HG03432 (cell line): ENCODE data around the gene GPR26.
"Not testable (repeated sequence)": the region's sequence is repeated elsewhere in the genome, so short reads cannot be mapped to it uniquely, and the experiment has no call there.

Experiments
- ATAC-seq: cut with Tn5 transposase; IDR thresholded peaks from one replicate; pipeline ENCODE4 v1.9.1; 2021; ENCODE audit warnings: mild to moderate bottlenecking, moderate library complexity; ENCODE audit not compliant: unreplicated experiment

Gene GPR26

DNA sequence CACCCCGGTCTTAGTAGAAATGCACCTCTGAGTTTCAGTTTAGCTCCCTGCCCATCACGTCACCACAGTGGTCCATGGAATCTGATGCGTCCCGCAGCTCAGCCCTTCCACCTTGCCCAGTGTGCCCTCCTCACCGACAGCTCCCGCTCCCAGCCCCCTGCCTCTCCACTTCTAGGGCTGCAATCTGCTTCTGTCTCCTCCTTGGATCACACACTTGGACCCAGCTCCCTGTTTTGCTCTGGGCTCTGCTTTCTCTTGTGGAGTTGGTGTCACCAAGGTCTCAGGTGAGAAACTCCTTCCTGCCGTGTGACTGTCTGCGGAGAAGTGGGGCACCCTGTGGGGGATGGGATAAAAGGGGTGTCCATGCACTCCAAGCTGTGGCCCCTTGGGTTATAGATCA is 37.9 kb downstream of the GPR26 start:
- no peak for ATAC-seq

- ATAC-seq = no peak
Observed at GRCh38 chr10:123704812-123705211, 38.7 kb downstream of the GPR26 start.

- no peak for ATAC-seq
Observed at GRCh38 chr10:123706236-123706635, 40.1 kb downstream of the GPR26 start.

- ATAC-seq = no peak
Observed at GRCh38 chr10:123715546-123715945, 49.4 kb downstream of the GPR26 start.

DNA sequence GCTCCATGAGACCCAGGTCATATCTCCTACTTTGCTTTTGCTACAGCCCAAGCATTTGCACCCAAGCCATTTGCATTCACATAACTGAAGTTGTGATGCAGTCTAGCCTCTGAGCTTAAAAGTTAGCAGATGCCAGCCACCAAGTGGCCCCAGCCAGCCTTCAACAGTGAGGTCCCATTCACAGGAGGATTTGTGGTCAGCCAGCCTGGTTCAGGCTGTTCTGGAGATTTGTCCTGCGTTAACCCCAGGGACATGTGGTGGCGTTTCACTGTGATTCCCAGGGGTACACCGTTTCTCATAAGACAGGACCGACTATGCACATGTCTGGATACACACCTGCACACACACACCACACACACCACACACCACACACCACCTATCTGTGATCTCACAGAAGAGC is 51.2 kb downstream of the GPR26 start:
- ATAC-seq = no peak

DNA sequence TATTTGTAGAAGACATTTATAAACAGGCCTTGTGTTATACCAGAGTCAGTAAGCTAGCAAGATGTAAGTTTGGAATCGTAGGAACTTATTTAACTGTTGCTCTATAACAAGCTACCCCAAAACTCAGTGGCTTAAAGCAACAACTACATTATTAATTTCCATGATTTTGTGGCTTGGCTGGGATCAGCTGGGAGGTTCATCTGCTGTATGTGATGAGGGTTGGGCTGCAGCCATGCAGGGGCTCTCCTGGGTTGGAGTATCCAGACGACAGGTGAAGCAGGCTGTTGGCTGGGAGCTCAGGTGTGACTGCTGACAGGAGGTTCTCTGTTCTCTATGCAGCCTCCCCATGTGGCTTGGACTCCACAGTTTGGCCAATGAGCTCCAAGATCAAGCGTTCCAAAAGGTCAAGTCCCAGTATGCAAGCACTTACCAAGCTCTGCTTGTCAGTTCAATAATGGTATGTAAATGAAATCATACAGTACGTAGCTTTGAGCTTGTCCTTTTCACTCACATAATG is 52.4 kb downstream of the GPR26 start:
- no peak for ATAC-seq

DNA sequence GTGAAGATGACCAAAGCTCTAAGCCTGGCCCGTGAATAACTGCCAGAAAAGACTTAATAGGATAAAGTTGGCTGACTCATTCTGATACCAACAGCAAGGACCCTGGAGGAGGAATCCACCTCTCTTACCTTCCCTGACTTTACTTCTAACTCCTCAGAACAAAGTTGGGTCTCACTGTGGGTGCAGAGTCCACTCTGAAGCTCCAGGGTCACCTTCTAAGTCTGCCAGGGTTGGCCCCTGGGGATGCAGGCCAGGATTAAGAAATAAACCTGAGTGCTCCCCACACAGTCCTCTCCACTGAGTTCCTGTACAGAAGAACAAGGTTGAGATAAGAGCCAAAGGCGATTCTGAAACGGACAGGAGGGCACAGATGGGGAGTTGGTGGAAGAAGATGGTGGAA is 54.4 kb downstream of the GPR26 start:
- ATAC-seq = no peak

- no peak for ATAC-seq
Observed at GRCh38 chr10:123721441-123722049, 55.4 kb downstream of the GPR26 start.

DNA sequence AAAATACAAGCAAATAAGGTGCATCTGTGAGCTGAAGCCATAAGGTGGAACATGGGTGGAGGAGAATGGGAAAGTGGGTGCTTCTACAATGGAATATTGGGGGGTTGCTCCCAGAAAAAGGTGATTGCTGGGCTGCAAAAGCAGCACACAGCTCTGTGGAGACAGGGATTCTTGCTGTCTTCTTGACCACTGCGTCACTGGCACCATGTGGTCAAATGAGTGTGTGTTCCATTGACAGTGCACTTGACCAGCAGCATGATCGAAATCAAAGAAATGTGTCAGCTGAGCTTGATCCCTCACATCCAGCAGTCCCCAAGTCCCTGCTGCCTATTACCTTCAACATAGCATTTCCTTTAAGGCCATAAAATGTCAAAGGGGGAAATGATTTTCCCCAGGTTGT is 56.2 kb downstream of the GPR26 start:
- no peak for ATAC-seq

DNA sequence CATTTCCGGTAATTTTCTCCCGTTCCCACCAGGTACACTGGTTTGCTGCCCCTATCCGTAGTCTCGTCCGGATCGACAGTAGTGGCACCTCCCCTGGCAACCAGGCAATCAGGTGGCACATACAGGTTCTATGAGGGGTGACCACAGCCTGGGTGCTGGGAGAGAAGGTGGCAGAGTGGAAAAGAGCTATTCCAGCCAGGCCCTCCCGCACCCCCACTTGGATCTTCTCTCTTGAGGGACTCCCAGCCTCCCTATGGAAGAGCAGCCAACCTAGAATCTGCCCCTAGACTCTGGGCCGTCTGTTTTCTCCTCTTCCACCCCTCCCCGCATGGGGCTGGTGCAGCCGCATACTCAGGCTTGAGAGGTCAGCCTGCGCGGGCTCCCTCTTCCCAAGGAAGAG is 58.6 kb downstream of the GPR26 start:
- no peak for ATAC-seq

- no peak for ATAC-seq
Observed at GRCh38 chr10:123726381-123726780, 60.2 kb downstream of the GPR26 start.

DNA sequence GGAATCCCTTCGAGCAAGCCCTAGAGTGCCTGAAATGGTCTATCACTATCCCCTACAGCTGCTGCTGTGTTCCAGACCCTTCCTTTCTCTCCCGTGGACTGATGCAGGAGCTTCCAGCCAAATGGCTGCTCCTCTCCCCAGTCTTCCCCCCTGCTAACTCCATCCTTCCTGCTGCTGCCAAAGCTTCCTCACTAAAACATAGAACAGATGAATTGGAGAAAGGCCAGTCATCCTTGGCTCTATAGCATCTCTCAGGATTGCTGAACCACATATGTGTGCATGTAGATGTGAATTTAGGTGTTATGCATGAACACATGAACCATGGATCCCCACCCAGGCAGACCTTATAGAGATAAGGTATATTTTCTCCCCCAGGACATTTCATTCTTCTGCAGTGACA is 60.7 kb downstream of the GPR26 start:
- ATAC-seq = no peak

DNA sequence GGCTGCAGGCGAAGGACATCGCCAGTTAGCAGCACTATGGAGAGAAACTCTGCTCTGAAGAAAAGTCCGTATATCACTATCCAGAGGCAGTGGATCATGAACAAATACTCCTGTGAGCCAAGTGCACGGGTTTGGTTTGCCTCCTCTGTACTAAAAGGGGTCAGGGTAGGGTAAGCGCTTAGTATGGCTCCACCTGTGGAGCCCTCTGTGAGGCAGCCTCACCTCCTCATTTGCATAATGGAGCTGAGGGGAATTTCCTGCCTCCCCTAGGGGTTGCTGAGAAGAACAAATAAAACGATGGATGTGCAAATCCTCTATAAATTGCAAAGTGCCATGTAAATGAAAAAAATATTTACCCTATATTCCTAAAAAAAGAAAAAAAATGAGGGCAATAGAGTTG is 63.4 kb downstream of the GPR26 start:
- ATAC-seq = no peak

DNA sequence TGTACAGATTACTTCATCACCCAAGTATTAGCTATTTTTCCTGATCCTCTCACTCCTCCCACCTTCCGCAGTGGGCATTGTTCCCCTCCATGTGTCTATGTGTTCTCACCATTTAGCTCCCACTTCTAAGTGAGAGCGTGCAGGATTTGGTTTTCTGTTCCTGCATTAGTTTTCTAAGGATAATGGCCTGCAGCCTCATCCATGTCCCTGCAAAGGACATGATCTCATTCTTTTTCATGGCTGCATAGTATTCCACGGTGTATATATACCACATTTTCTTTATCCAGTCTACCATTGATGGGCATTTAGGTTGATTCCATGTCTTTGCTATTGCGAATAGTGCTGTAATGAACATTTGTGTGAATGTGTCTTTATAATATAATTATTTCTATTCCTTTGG is 70.8 kb downstream of the GPR26 start:
- ATAC-seq = not testable (repeated sequence)

DNA sequence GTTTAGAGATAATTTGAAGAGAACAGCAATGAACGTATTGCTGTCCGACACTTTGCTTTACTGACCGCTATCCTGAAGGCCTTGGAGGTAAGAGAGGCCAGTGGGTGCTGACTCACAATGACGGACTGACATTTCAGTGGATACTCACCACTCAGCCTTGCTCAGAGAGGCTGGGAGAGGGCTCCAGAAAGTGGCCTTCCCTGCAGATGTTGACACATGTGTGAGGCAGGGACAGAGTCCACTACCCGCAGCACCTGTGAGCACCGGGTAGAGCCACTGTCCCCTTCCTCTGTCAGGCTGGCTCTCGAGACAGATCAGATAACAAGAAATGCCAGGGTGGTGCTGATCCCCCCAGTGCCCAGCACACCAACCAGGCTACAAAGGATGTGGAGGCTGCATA is 75.0 kb downstream of the GPR26 start:
- ATAC-seq = no peak

GRCh38 chr10:123741711-123742110 is 75.6 kb downstream of the GPR26 start:
- no peak for ATAC-seq

- no peak for ATAC-seq
Observed at GRCh38 chr10:123742751-123743440, 76.7 kb downstream of the GPR26 start.

DNA sequence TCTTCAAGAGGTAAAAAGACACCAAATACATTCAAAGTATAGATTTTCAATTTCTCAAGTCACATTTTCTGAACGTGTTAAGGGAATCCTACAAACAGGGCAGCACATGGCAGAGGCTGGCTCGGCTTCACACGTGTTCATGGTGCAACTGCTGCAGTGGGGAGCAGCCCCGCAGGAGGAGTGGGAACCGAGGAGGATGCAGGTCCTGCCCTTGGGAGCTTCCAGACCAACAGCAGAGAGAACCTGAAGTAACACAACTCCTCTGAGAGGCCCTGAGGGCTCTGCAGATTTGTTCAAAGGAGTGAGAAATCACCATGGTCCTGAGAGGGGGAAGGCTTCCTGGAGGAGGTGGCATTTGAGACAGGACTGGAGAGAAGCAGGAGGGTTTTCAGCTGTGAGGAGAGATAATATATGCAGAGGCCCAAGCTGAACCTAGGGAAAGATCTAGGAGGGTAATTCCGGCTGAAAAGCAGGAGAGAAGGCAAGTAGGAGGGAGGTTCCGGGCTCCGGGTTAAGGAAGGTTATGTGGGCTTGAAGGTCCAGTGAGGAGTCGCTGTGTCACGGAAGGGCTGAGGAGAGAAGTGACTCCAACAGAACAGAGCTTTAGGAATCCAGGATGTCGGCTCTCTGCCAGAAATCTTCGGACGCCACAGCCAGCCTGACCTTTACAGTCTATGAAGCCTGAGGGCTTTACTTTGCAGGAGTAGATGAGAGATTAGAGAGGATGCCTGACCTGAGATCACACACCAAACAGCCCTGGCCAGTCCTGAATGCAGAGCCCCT is 77.5 kb downstream of the GPR26 start:
- ATAC-seq = no peak

DNA sequence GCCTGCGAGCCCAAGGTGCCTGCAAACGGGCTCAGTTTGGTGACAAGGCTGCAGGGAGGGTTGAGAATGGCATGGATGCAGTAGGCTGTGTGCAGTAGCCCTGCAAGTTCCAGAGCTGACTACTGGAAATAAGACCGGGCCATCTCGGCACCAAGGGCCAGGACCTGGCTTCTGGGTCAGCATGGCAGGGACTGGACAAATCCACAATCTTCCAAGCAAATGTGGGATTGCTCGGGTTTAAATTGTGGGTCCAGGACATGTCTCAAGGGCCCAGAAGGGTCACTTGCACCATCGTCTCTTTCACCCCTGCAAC is 78.0 kb downstream of the GPR26 start:
- no peak for ATAC-seq
